Neural cell (in vitro differentiated cells): Measurements from ENCODE around the gene PFKL. TPM values are rescaled to one million over a fixed set of nuclear protein-coding genes. Genes with fewer than 3 reads are reported as not detected.

Experiments
- H2AFZ ChIP-seq: fragments of 200-600, 300-800 bp; sonication (generic), shearing (Covaris generic); 2 replicates; pipeline ENCODE4 v1.6.0; 2014; ENCODE audit warnings: low read depth, mild to moderate bottlenecking, antibody characterized with exemption, low read length, moderate library complexity
- H3F3A ChIP-seq: fragments of 200-600 bp; shearing (Covaris generic); 2 replicates; pipeline ENCODE4 v1.6.1; 2016; ENCODE audit warnings: mild to moderate bottlenecking, moderate library complexity, mixed read lengths, antibody characterized with exemption, low read length; ENCODE audit not compliant: insufficient read depth, poor library complexity, severe bottlenecking
- H3K27ac ChIP-seq: fragments of 200-600, 300-800 bp; sonication (generic), shearing (Covaris generic); 2 replicates; pipeline ENCODE4 v1.5.1; 2014; ENCODE audit warnings: mild to moderate bottlenecking, low read length, moderate library complexity
- H3K27me3 ChIP-seq: fragments of 300-800, 200-600 bp; sonication (generic), shearing (Covaris generic); 2 replicates; pipeline ENCODE4 v1.6.0; 2014; ENCODE audit warnings: mild to moderate bottlenecking, low read depth, low read length, moderate library complexity; ENCODE audit not compliant: insufficient read depth
- H3K36me3 ChIP-seq: fragments of 300-800, 200-600 bp; sonication (generic), shearing (Covaris generic); 2 replicates; pipeline ENCODE4 v1.5.1; 2014; ENCODE audit warnings: mild to moderate bottlenecking, antibody characterized with exemption, low read length, moderate library complexity; ENCODE audit not compliant: insufficient read depth
- H3K4me2 ChIP-seq: fragments of 300-800, 200-600 bp; sonication (generic), shearing (Covaris generic); 2 replicates; pipeline ENCODE4 v1.6.0; 2014; ENCODE audit warnings: mild to moderate bottlenecking, low read length
- H3K4me3 ChIP-seq: fragments of 300-800, 200-600 bp; sonication (generic), shearing (Covaris generic); 2 replicates; pipeline ENCODE4 v1.5.1; 2014; ENCODE audit warnings: mild to moderate bottlenecking, low read length, moderate library complexity
- H3K79me2 ChIP-seq: fragments of 200-600 bp; shearing (Covaris generic); replicated peaks from 2 replicates; pipeline ENCODE4 v1.6.0; 2014; ENCODE audit warnings: mild to moderate bottlenecking, low read length, moderate library complexity; ENCODE audit not compliant: insufficient read depth
- H3K9ac ChIP-seq: fragments of 300-800, 200-600 bp; sonication (generic), shearing (Covaris generic); 2 replicates; pipeline ENCODE4 v1.6.1; 2016; ENCODE audit warnings: mild to moderate bottlenecking, low read length, mixed read lengths
- H3K9me2 ChIP-seq: fragments of 200-600 bp; shearing (Covaris generic); 2 replicates; pipeline ENCODE4 v1.6.1; 2016; ENCODE audit warnings: mild to moderate bottlenecking, low read length, mixed read lengths; ENCODE audit not compliant: insufficient read depth
- H3K9me3 ChIP-seq: fragments of 200-600, 300-800 bp; sonication (generic), shearing (Covaris generic); 2 replicates; pipeline ENCODE4 v1.6.1; 2016; ENCODE audit warnings: mild to moderate bottlenecking, mixed run types, low read length, moderate library complexity, mixed read lengths
- H4K20me1 ChIP-seq: fragments of 200-600 bp; shearing (Covaris generic); 2 replicates; pipeline ENCODE4 v1.6.1; 2016; ENCODE audit warnings: mild to moderate bottlenecking, mixed run types; ENCODE audit not compliant: insufficient read depth
- EP300 ChIP-seq: fragments of 450-650 bp; conservative IDR thresholded peaks from 2 replicates; pipeline ENCODE4 v1.6.1; 2014; ENCODE audit warnings: antibody characterized with exemption, mild to moderate bottlenecking, moderate library complexity; ENCODE audit not compliant: poor library complexity, severe bottlenecking
- EZH2 ChIP-seq: fragments of 200-600, 300-800 bp; shearing (Covaris generic), sonication (generic); IDR thresholded peaks from 2 replicates; pipeline ENCODE4 v1.6.1; 2014; ENCODE audit warnings: antibody characterized with exemption, low read length, borderline replicate concordance, mild to moderate bottlenecking; ENCODE audit not compliant: insufficient read depth, poor library complexity, severe bottlenecking
- MXI1 ChIP-seq: fragments of 450-650 bp; conservative IDR thresholded peaks from 2 replicates; pipeline ENCODE4 v1.6.1; 2014; ENCODE audit warnings: antibody characterized with exemption, mild to moderate bottlenecking; ENCODE audit not compliant: poor library complexity, severe bottlenecking
- POLR2AphosphoS5 ChIP-seq: IDR thresholded peaks from 2 replicates; pipeline ENCODE4 v1.6.1; 2012
- RAD21 ChIP-seq: fragments of 450-650 bp; conservative IDR thresholded peaks from 2 replicates; pipeline ENCODE4 v1.6.1; 2014; ENCODE audit warnings: antibody characterized with exemption, mild to moderate bottlenecking, moderate library complexity
- SMC3 ChIP-seq: fragments of 450-650 bp; conservative IDR thresholded peaks from 2 replicates; pipeline ENCODE4 v1.6.1; 2014; ENCODE audit warnings: antibody characterized with exemption, mild to moderate bottlenecking, moderate library complexity; ENCODE audit not compliant: poor library complexity
- TAF1 ChIP-seq: IDR thresholded peaks from 2 replicates; pipeline ENCODE4 v1.6.1; 2012; ENCODE audit warnings: low read depth
- polyA plus RNA-seq: library from polyadenylated mRNA; depleted of rRNA; stranded (reverse); fragments of >200 nt; gene quantifications from 2 replicates; pipeline ENCODE4 v1.2.3, GENCODE V29; 2014
- TF ChIP-seq, protein P1 (sequence below): fragments of 450-650 bp; IDR thresholded peaks from 2 replicates; pipeline ENCODE4 v1.5.1; 2014; ENCODE audit warnings: antibody characterized with exemption, mild to moderate bottlenecking, moderate library complexity; ENCODE audit not compliant: poor library complexity, severe bottlenecking
- TF ChIP-seq, protein P2 (sequence below): IDR thresholded peaks from 2 replicates; pipeline ENCODE4 v1.6.1; 2012; ENCODE audit warnings: borderline replicate concordance

The PFKL gene
- polyA plus RNA-seq, 1 donor from 2014 or later = 79.6 TPM

DNA sequence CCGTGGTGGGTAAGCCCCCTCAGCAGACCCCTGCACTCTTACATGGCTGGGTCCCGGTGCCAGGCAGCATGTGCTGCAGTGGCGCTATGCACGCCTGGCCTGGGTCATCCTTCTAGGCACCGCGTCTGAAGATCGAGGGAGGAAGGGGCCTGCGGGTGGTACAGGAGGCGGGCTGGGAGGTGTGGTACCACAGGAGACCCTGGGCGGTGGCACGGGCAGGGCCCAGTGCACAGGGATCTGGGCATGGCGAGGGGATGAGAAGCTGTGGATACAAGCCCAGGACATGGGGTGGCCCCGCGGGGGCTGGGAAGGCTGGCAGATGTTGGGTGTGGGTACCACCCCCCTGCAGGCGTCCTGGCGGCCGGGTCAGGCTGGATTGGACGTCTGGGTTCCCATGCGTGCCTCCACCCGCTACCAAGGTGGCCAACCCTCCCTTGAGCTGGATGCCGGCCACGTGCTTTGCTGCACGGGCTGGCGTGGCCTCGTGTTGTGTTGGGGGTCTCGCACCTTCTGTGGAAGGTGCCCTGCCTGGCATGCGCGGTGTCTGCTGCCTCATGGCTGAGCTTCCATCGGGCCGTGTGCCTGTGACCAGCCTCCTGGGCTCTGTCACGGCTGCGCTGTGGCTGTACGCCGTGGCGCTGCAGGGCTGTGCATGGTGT lies 19.7 kb downstream of the PFKL start:
- Histone ChIP-seq H3K79me2 (no peaks in the 10 kb centered on the region), H4K20me1 (no peaks in the 10 kb centered on the region), H3K27me3 (no peaks in the 10 kb centered on the region), H3K36me3 (no peaks in the 10 kb centered on the region), H2AFZ (no peak overlapping the region), H3F3A (no peaks in the 10 kb centered on the region), H3K9me2 (no peaks in the 10 kb centered on the region), H3K4me2 (no peak overlapping the region), H3K4me3 (no peak overlapping the region), H3K9ac (no peak overlapping the region), H3K27ac (no peak overlapping the region), H3K9me3 (no peaks in the 10 kb centered on the region)
- TF ChIP-seq MXI1 = no peak
- no peak for TF ChIP-seq EP300
- TF ChIP-seq TAF1 = no peak
- TF ChIP-seq, protein P1, sequence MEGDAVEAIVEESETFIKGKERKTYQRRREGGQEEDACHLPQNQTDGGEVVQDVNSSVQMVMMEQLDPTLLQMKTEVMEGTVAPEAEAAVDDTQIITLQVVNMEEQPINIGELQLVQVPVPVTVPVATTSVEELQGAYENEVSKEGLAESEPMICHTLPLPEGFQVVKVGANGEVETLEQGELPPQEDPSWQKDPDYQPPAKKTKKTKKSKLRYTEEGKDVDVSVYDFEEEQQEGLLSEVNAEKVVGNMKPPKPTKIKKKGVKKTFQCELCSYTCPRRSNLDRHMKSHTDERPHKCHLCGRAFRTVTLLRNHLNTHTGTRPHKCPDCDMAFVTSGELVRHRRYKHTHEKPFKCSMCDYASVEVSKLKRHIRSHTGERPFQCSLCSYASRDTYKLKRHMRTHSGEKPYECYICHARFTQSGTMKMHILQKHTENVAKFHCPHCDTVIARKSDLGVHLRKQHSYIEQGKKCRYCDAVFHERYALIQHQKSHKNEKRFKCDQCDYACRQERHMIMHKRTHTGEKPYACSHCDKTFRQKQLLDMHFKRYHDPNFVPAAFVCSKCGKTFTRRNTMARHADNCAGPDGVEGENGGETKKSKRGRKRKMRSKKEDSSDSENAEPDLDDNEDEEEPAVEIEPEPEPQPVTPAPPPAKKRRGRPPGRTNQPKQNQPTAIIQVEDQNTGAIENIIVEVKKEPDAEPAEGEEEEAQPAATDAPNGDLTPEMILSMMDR = no peak
- TF ChIP-seq POLR2AphosphoS5 = no peak

DNA sequence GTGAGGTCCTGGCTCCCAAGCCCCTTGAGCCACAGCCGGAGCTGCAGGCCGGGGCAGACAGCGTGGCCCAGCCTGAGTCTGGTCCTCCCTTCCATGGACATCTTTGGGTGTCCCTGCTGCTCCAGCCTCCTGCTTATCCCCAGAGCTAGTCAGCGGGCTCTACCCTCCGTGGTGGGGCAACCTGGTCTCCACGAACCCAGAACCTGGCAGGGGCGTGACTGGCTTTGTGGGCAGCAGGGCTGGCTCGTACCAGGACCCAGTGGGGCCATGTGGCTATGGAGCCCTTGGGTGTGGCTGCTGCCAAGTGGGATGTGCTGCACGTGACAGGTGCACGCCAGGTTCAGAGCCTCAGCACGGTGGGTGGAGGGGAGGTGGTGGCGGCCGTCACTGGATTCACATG lies 21.0 kb downstream of the PFKL start:
- Histone ChIP-seq H3K4me3 (no peak overlapping the region), H3F3A (no peaks in the 10 kb centered on the region), H3K9me3 (no peaks in the 10 kb centered on the region), H3K79me2 (no peaks in the 10 kb centered on the region), H3K9me2 (no peaks in the 10 kb centered on the region), H3K36me3 (no peaks in the 10 kb centered on the region), H2AFZ (no peak overlapping the region), H4K20me1 (no peaks in the 10 kb centered on the region), H3K4me2 (no peak overlapping the region), H3K27me3 (no peaks in the 10 kb centered on the region), H3K27ac (no peak overlapping the region), H3K9ac (no peak overlapping the region)
- TF ChIP-seq SMC3 = no peak
- TF ChIP-seq EZH2 = no peak
- no peak for TF ChIP-seq EP300
- TF ChIP-seq, protein P2, sequence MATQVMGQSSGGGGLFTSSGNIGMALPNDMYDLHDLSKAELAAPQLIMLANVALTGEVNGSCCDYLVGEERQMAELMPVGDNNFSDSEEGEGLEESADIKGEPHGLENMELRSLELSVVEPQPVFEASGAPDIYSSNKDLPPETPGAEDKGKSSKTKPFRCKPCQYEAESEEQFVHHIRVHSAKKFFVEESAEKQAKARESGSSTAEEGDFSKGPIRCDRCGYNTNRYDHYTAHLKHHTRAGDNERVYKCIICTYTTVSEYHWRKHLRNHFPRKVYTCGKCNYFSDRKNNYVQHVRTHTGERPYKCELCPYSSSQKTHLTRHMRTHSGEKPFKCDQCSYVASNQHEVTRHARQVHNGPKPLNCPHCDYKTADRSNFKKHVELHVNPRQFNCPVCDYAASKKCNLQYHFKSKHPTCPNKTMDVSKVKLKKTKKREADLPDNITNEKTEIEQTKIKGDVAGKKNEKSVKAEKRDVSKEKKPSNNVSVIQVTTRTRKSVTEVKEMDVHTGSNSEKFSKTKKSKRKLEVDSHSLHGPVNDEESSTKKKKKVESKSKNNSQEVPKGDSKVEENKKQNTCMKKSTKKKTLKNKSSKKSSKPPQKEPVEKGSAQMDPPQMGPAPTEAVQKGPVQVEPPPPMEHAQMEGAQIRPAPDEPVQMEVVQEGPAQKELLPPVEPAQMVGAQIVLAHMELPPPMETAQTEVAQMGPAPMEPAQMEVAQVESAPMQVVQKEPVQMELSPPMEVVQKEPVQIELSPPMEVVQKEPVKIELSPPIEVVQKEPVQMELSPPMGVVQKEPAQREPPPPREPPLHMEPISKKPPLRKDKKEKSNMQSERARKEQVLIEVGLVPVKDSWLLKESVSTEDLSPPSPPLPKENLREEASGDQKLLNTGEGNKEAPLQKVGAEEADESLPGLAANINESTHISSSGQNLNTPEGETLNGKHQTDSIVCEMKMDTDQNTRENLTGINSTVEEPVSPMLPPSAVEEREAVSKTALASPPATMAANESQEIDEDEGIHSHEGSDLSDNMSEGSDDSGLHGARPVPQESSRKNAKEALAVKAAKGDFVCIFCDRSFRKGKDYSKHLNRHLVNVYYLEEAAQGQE = no peak
- no peak for TF ChIP-seq MXI1
- TF ChIP-seq POLR2AphosphoS5 = no peak
- no peak for TF ChIP-seq TAF1
- TF ChIP-seq RAD21 = no peak
- TF ChIP-seq, protein P1 = no peak
